GM21526 (cell line): ENCODE measurements around the gene DNAJC30.

Source experiments
- ATAC-seq: cut with Tn5 transposase; IDR thresholded peaks from one replicate; pipeline ENCODE4 v1.9.1; 2021; ENCODE audit warnings: moderate library complexity; ENCODE audit not compliant: unreplicated experiment, low FRiP score

DNAJC30 gene

GRCh38 chr7:73708961-73709549 lies 25.8 kb upstream of the DNAJC30 start:
- no peak for ATAC-seq

- no peak for ATAC-seq
Observed at GRCh38 chr7:73707045-73707631, 23.9 kb upstream of the DNAJC30 start.

- ATAC-seq = no peak
Observed at GRCh38 chr7:73706126-73707044, 23.1 kb upstream of the DNAJC30 start.

DNA sequence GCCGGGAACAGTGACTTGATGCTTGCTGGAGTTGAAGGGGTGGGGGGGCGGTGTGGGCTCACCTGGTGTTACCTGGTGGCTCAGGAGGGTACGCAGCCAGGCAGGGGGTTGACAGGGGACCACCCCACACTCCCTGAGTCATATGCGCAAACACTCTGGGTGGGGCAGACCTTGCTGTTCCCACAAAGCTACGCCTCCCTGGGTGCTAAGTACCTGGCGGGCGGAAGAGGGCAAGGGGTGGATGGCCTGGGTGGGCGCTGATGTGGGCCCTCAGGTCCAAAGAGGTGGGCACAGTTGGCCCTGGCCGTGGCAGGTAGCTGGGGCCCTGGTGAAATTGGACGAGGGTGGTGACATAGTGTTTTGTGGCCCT lies 22.3 kb upstream of the DNAJC30 start:
- no peak for ATAC-seq

DNA sequence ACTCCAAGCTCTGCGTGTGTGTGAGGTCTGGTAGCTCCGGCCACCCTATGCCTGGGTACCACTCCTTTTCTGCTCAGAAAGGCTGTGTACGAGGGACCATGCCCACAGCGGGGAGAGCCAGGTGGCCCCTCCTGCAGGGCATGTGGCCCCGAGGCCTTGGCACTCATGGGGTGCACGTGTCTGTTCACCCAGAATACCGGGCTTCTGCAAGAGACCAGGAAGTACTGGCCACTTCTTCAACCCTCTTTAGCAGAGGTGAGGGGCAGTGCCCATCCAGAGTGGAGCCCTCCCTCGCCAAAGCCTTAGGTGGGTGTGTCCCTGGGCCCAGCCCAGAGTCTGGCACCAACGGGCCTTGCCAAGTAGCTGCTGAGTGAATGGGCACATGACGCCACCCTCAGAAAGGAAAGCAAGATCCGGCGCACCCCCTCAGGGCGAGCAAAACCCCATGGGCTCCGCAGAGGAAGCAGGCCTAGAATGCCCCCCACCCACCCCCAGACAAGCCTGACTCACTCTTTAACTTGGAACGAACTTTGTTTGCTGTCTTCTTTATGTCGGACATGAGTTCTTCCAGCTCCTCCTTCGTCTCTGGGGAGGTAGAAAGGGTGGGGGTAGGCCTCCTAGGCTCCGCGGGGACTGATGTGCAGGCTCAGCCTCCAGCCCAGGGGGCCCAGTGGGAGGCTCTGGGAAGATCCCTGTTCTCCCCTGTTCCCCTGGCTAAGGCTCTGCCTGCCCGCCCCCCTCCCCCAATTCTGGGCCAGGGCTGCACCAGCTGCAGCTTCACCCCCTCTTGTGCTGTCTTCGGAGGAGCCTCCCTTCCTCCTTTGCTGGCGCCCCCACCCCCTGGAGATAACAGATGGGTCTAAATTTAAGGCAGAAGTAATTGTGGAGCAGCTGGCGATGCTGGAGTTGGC lies 21.6 kb upstream of the DNAJC30 start:
- ATAC-seq = no peak

- no peak for ATAC-seq
Observed at GRCh38 chr7:73703757-73704639, 20.7 kb upstream of the DNAJC30 start.

- ATAC-seq = no peak
Observed at GRCh38 chr7:73703225-73703624, 20.0 kb upstream of the DNAJC30 start.

DNA sequence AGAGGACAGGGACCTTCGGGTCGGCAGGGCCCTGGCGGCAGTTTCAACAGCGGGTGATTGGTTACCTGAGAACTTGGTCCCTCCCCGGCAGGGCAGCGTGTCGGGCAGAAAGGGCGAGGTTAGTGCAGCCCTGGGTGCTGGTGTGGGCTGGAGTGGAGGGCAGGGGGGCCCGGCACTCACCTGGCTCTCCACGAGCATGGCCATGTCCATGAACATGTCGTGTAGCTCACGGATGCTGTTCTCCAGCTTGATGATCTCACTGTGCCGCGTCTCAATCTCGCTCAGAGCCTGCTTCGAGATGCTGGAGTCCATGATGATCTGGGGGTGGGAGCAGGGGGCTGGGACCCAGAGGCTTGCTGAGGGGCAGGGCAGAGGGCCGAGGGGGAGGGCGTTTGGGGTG lies 19.4 kb upstream of the DNAJC30 start:
- ATAC-seq = no peak

GRCh38 chr7:73702226-73702625 lies 19.0 kb upstream of the DNAJC30 start:
- no peak for ATAC-seq

GRCh38 chr7:73701357-73701995 lies 18.2 kb upstream of the DNAJC30 start:
- ATAC-seq = no peak

GRCh38 chr7:73700581-73701134 lies 17.4 kb upstream of the DNAJC30 start:
- no peak for ATAC-seq

DNA sequence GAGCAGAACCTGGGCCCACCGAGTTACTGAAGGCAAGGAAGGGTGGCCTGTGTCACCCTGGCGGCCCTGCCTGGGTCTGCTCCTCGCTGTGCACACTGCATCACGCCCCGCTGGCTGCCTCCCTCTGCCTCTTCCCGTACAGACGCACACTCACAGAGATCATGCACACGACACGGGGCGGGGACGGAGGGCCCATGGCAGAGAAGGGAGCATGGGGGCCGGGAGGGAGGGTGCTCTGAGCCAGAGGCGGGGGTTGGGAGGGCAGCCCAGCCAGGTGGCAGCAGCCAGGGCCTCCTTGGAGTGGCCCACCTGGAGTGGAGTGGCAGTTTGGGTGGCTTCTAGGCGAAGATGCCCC lies 16.8 kb upstream of the DNAJC30 start:
- ATAC-seq = no peak

- ATAC-seq = no peak
Observed at GRCh38 chr7:73699370-73700068, 16.3 kb upstream of the DNAJC30 start.

DNA sequence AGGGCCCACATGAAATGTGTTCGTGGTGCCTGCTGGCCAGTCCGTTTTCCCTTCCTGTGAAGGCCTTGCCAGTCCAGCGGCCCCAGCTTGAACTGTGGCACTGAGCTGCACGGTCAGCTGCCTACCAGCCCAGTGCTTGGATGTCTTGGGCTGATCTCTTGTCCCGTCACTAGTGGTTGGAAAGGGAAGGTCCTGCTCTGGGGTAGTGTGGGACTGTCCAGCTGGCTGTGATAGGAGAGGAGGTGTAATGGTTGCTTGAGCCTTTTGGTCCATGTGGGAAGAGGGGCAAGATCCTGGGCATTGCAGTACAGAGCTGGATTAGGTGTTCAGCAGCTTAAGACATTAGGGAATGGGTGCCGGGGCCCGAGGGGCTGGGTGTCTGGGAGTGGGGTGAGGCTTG lies 15.2 kb upstream of the DNAJC30 start:
- ATAC-seq = no peak

DNA sequence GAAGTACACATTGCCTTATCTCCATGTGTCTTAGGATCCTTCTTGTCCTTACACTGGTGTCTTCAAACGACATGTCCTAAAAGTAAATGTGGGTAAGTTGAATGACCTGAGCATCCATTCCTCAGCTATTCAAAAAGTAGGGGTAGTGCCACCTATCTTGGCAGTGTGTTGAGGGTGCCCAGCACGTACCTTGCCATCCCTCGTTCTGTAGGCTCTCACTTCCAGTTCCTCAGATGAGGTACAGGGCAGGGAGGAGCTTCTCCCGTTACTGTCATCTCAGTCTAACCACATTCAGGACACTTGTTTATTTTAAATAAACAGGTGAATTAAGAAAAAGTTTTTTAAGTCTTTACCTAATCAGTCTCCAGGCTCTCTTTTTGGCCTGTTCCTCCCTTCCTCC lies 13.1 kb upstream of the DNAJC30 start:
- ATAC-seq = no peak

- ATAC-seq = no peak
Observed at GRCh38 chr7:73690646-73691045, 7.4 kb upstream of the DNAJC30 start.

DNA sequence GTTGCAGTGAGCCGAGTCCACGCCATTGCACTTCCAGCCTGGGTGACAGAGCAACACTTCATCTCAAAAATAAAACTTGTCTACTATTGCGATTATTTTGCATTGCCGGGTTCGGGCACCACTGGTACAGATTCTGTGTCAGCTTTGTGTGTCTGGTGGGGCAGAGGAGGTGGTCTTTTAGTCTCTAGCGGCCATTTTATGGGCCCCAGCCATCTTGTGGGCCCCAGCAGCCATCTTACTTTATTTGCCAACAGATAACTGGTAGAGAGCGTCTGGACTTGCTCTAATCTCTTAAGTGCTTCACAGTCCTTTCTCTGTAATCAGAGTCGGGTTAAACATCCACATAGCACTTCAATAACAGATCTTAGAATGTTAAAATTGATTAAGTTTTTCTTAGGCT lies 5.0 kb upstream of the DNAJC30 start:
- no peak for ATAC-seq

DNA sequence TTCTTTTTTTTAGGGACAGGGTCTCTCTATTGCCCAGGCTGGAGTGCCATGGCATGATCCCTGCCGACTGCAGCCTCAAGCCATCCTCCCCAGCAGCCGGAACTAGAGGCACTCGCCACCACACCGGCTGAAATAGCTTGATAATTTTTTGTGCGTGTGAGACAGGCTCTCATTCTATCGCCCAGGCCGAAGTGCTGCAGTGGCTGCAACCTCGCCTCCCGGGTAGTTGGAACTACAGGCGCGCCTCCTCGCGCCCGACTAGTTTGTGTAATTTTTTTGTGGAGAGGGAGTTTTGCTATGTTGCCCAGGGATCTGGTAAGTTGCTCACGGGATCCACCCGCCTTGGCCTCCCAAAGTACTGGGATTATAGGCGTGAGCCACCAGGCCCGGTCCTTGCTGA lies 2.1 kb upstream of the DNAJC30 start:
- ATAC-seq = no peak
